GM10266 (cell line): ENCODE measurements around the gene LRRIQ4.
A peak's percentile ranks its signal among the peaks of the same experiment; 100 is the strongest.

Experiments
- DNase-seq: peaks from one replicate; pipeline ENCODE4 v3.0.0; 2012; ENCODE audit errors: extremely low spot score
- TF ChIP-seq, protein P1 (sequence below): IDR thresholded peaks from 2 replicates; pipeline ENCODE4 v1.5.1; 2012; ENCODE audit warnings: mild to moderate bottlenecking, low read depth; ENCODE audit not compliant: control insufficient read depth, insufficient read depth; ENCODE audit errors: missing control alignments

LRRIQ4 gene

DNA sequence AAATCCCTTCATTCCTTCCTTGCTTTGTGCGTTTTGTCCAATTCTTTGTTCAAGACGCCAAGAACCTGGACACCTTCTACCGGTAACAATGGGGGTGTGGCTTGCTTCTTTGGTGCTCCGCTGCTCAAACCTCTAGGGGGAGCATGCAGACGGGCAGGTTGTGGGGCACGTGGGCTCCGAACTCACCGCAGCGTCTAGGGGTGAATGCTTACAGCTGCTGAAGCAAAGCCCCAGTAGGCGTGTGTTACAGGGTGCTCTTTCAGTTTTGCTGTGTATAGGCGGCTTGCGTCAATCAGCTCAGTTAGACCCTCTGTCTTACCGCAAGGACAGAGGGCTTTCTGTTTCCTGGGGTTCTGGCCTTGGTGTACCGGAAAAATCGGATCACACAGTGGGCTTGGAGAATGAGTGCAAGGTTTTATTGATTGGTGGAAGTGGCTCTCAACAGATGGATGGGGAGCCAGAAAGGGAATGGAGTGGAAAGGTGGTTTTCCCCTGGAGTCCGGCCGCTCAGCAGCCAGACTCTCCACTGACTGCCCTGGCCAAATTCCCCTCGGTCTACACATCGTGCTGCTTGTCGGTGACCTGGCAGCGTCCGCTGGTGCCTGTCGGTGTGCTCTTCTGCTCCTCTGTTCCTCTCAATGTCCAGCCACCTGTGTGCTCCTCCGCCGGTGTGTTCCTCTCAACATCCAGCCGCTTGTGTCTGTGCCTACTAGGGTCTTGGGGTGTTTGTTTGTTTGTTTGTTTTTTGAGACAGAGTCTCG, 1.3 kb downstream of the LRRIQ4 start:
- DNase-seq = peak; percentile 80
- TF ChIP-seq, protein P1, sequence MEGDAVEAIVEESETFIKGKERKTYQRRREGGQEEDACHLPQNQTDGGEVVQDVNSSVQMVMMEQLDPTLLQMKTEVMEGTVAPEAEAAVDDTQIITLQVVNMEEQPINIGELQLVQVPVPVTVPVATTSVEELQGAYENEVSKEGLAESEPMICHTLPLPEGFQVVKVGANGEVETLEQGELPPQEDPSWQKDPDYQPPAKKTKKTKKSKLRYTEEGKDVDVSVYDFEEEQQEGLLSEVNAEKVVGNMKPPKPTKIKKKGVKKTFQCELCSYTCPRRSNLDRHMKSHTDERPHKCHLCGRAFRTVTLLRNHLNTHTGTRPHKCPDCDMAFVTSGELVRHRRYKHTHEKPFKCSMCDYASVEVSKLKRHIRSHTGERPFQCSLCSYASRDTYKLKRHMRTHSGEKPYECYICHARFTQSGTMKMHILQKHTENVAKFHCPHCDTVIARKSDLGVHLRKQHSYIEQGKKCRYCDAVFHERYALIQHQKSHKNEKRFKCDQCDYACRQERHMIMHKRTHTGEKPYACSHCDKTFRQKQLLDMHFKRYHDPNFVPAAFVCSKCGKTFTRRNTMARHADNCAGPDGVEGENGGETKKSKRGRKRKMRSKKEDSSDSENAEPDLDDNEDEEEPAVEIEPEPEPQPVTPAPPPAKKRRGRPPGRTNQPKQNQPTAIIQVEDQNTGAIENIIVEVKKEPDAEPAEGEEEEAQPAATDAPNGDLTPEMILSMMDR = peak; percentile 84

GRCh38 chr3:169815590-169816150, 3.0 kb downstream of the LRRIQ4 start:
- DNase-seq = no peak
- TF ChIP-seq, protein P1 = no peak

DNA sequence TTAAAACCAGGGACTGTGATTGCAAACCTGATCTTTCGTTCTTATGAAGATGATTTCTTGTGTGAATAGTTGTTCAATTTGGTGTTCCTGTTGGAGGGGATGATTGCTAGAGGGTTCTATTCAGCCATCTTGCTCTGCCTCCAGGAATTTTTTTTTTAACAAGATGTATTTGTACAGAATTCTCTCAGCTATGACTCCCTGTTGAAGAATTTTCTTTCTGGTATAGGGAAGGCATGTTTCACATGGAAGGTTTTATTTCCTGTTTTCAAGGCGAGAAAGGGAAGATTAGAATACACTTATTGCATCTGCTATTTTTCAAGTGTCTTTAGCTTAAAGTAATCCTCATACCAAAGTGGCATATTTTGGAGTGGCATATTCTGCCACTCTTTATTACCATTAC, 5.6 kb downstream of the LRRIQ4 start:
- DNase-seq = no peak
- TF ChIP-seq, protein P1 = no peak

DNA sequence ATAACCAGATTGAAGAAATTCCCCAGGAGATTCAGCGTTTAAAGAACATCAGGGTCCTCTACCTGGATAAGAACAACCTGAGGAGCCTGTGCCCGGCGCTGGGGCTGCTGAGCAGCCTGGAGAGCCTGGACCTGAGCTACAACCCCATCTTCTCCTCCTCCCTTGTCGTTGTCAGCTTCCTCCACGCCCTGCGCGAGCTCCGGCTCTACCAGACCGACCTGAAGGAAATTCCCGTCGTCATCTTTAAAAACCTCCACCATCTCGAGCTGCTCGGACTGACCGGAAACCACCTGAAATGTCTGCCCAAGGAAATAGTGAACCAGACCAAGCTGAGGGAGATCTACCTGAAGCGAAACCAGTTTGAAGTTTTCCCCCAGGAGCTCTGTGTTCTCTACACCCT, 9.4 kb downstream of the LRRIQ4 start:
- TF ChIP-seq, protein P1 = no peak
- no peak for DNase-seq

GRCh38 chr3:169822540-169822939, 9.9 kb downstream of the LRRIQ4 start:
- no peak for DNase-seq
- TF ChIP-seq, protein P1 = no peak

DNA sequence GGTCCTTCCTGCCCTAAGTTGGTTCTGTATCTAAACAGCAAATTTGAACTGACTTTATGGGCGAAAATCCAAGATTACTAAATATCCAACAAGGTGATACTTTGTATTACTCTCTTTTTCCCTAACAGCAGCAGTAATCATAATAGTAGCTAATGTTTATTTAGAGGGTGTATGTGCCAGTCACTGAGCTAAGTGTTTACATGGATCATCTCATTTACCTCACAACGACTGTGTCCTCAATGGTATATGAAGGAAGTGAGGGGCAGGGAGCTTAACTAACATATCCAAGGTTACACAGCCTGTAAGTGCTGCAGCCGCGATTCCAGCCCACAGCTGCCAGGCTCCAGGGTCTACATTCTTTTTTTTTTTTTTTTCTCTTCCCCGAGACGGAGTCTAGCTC, 10.3 kb downstream of the LRRIQ4 start:
- TF ChIP-seq, protein P1 = no peak
- no peak for DNase-seq

DNA sequence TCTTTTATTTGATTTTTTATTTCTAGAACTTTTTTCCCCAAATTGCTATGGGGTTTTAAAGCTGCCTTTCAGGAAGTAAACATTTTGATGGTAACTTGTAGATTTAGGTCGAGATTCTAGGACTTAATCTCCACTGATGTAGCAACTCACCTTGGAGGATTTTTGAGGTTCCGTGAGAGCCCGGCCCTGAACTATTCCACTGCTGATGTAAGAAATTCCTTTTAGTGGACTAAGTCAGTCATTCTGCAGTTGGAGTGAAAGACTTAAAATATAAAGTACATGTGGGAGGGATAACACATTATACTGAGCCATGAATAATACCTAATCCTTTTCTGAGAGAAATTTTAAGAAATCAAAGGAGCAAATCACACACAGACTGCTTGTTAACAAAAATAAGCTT, 12.6 kb downstream of the LRRIQ4 start:
- DNase-seq = no peak
- TF ChIP-seq, protein P1 = no peak
